Esophagus muscularis mucosa (tissue), 3 donors: ENCODE measurements around the gene PIGZ.

Experiments
- POLR2A ChIP-seq: fragments of 450-650 bp; IDR thresholded peaks from one replicate; pipeline ENCODE4 v1.6.1; 2017; ENCODE audit warnings: antibody characterized with exemption, moderate library complexity, mild to moderate bottlenecking, low read depth
- TF ChIP-seq, protein P1 (sequence below), 3 experiments: fragments of 200-600 bp in 2 of 3; fragments of 450-650 bp in 1 of 3; sonication (generic) in 2 of 3; IDR thresholded peaks; one replicate each; pipeline ENCODE4 v1.5.1; 2017 to 2019; ENCODE audit warnings: antibody characterized with exemption in 3 of 3, mild to moderate bottlenecking in 2 of 3, moderate library complexity in 1 of 3

DNA sequence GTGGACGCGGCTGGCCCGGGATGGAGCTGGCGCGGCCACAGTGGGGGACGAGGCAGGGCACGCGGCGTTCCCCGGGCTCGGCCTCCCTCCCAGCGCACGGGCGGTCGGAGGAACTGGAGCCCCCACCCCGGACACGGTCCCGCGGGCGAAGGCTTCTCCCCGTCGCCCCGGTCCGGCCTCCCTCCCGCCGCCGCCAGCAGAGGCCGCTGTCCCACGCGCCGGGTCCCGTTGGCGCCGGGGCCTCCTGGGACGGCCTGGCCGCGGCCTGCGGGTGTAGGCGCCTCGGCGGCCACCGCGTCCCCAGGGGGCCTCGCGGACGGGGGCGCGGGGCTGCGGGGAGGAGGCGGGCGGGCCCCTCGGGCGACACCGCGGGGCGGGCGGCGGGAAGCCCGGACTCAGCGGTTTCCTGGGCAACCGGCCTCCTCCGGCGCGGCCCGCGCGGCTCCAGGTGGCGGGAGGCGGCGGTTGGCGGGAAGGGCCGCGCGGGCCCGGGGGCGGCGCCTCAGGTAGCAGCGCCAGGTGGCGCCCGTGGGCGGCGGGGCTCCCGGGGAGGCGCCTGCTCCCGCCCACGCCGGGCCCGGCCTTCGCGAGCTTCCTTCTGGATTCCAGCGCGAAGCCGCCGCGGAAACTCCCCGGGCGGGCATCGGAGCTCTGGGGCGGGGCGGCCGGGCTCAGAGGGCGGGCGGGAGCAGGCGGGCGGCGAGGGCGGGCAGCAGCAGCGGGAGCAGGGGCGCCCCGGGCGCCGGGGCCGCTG lies 34.2 kb upstream of the PIGZ start:
- no peak for TF ChIP-seq POLR2A
- TF ChIP-seq, protein P1, sequence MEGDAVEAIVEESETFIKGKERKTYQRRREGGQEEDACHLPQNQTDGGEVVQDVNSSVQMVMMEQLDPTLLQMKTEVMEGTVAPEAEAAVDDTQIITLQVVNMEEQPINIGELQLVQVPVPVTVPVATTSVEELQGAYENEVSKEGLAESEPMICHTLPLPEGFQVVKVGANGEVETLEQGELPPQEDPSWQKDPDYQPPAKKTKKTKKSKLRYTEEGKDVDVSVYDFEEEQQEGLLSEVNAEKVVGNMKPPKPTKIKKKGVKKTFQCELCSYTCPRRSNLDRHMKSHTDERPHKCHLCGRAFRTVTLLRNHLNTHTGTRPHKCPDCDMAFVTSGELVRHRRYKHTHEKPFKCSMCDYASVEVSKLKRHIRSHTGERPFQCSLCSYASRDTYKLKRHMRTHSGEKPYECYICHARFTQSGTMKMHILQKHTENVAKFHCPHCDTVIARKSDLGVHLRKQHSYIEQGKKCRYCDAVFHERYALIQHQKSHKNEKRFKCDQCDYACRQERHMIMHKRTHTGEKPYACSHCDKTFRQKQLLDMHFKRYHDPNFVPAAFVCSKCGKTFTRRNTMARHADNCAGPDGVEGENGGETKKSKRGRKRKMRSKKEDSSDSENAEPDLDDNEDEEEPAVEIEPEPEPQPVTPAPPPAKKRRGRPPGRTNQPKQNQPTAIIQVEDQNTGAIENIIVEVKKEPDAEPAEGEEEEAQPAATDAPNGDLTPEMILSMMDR (IDR thresholded peaks at IDR 0.05): peak; percentile 70 to 84 (median 83)
